ENCODE measurements around the gene ZNF275.

- TF ChIP-seq EZH2 (IDR thresholded peaks at IDR 0.05; ENCODE audit: borderline replicate concordance, insufficient read depth, low read length, poor library complexity, severe bottlenecking) = no peak
- TF ChIP-seq, protein P1, sequence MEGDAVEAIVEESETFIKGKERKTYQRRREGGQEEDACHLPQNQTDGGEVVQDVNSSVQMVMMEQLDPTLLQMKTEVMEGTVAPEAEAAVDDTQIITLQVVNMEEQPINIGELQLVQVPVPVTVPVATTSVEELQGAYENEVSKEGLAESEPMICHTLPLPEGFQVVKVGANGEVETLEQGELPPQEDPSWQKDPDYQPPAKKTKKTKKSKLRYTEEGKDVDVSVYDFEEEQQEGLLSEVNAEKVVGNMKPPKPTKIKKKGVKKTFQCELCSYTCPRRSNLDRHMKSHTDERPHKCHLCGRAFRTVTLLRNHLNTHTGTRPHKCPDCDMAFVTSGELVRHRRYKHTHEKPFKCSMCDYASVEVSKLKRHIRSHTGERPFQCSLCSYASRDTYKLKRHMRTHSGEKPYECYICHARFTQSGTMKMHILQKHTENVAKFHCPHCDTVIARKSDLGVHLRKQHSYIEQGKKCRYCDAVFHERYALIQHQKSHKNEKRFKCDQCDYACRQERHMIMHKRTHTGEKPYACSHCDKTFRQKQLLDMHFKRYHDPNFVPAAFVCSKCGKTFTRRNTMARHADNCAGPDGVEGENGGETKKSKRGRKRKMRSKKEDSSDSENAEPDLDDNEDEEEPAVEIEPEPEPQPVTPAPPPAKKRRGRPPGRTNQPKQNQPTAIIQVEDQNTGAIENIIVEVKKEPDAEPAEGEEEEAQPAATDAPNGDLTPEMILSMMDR (IDR thresholded peaks at IDR 0.05; ENCODE audit: poor library complexity, severe bottlenecking) = no peak
- TF ChIP-seq EP300 (conservative IDR thresholded peaks at IDR 0.05; ENCODE audit: poor library complexity, severe bottlenecking) = no peak
- TF ChIP-seq POLR2AphosphoS5 (IDR thresholded peaks at IDR 0.05) = no peak
- TF ChIP-seq, protein P2, sequence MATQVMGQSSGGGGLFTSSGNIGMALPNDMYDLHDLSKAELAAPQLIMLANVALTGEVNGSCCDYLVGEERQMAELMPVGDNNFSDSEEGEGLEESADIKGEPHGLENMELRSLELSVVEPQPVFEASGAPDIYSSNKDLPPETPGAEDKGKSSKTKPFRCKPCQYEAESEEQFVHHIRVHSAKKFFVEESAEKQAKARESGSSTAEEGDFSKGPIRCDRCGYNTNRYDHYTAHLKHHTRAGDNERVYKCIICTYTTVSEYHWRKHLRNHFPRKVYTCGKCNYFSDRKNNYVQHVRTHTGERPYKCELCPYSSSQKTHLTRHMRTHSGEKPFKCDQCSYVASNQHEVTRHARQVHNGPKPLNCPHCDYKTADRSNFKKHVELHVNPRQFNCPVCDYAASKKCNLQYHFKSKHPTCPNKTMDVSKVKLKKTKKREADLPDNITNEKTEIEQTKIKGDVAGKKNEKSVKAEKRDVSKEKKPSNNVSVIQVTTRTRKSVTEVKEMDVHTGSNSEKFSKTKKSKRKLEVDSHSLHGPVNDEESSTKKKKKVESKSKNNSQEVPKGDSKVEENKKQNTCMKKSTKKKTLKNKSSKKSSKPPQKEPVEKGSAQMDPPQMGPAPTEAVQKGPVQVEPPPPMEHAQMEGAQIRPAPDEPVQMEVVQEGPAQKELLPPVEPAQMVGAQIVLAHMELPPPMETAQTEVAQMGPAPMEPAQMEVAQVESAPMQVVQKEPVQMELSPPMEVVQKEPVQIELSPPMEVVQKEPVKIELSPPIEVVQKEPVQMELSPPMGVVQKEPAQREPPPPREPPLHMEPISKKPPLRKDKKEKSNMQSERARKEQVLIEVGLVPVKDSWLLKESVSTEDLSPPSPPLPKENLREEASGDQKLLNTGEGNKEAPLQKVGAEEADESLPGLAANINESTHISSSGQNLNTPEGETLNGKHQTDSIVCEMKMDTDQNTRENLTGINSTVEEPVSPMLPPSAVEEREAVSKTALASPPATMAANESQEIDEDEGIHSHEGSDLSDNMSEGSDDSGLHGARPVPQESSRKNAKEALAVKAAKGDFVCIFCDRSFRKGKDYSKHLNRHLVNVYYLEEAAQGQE (IDR thresholded peaks at IDR 0.05; ENCODE audit: borderline replicate concordance) = no peak
- no peak for TF ChIP-seq RAD21 (conservative IDR thresholded peaks at IDR 0.05)
- TF ChIP-seq TAF1 (IDR thresholded peaks at IDR 0.05; ENCODE audit: low read depth) = no peak
These were observed 44.7 kb downstream of the ZNF275 start for GRCh38 chrX:153378607-153379006.
